Ascending aorta (tissue), 2 donors: ENCODE data around the gene STK11IP. TPM values are rescaled to one million over a fixed set of nuclear protein-coding genes. Genes with fewer than 3 reads are reported as not detected.
A peak's percentile ranks its signal among the peaks of the same experiment; 100 is the strongest.

Experiments used
- DNase-seq, 2 donors: peaks; one replicate each; pipeline ENCODE4 v3.0.0-alpha.2; 2019; ENCODE audit warnings: low spot score in 2 of 2
- H3K27ac ChIP-seq, 2 donors: fragments of 200-600 bp; sonication (generic); one replicate each; pipeline ENCODE4 v1.5.1; 2016 to 2017; ENCODE audit warnings: mild to moderate bottlenecking in 1 of 2
- H3K27me3 ChIP-seq: fragments of 200-600 bp; sonication (generic); one replicate; pipeline ENCODE4 v1.5.1; 2017
- H3K36me3 ChIP-seq, 2 donors: fragments of 200-600 bp; sonication (generic); one replicate each; pipeline ENCODE4 v1.5.1; 2016
- H3K4me1 ChIP-seq, 2 donors: fragments of 200-600 bp; sonication (generic); one replicate each; pipeline ENCODE4 v1.5.1; 2016 to 2017; ENCODE audit warnings: mild to moderate bottlenecking in 1 of 2
- H3K4me3 ChIP-seq, 2 donors: fragments of 200-600 bp; sonication (generic); one replicate each; pipeline ENCODE4 v1.5.1; 2016 to 2017; ENCODE audit warnings: mild to moderate bottlenecking in 1 of 2
- H3K9me3 ChIP-seq, 2 donors: fragments of 200-600 bp; sonication (generic); one replicate each; pipeline ENCODE4 v1.5.1; 2016
- intact Hi-C: fragments of 100-400 bp; cut with DNase I; formaldehyde crosslinking; loops from one replicate; pipeline ENCODE4 v1.15.1; 2023
- total RNA-seq: library from RNA; depleted of rRNA; stranded (reverse); fragments of >200 nt; gene quantifications from one replicate; pipeline ENCODE4 v1.1.0, GENCODE V29; 2016
- TF ChIP-seq, protein P1 (sequence below), 3 experiments: fragments of 200-600 bp in 2 of 3; fragments of 450-650 bp in 1 of 3; sonication (generic) in 2 of 3; IDR thresholded peaks; one replicate each; pipeline ENCODE4 v1.5.1; 2016 to 2019; ENCODE audit warnings: antibody characterized with exemption in 3 of 3, mild to moderate bottlenecking in 1 of 3, moderate library complexity in 1 of 3

STK11IP gene
- total RNA-seq, 1 donor from 2014 or later, result 138 TPM

DNA sequence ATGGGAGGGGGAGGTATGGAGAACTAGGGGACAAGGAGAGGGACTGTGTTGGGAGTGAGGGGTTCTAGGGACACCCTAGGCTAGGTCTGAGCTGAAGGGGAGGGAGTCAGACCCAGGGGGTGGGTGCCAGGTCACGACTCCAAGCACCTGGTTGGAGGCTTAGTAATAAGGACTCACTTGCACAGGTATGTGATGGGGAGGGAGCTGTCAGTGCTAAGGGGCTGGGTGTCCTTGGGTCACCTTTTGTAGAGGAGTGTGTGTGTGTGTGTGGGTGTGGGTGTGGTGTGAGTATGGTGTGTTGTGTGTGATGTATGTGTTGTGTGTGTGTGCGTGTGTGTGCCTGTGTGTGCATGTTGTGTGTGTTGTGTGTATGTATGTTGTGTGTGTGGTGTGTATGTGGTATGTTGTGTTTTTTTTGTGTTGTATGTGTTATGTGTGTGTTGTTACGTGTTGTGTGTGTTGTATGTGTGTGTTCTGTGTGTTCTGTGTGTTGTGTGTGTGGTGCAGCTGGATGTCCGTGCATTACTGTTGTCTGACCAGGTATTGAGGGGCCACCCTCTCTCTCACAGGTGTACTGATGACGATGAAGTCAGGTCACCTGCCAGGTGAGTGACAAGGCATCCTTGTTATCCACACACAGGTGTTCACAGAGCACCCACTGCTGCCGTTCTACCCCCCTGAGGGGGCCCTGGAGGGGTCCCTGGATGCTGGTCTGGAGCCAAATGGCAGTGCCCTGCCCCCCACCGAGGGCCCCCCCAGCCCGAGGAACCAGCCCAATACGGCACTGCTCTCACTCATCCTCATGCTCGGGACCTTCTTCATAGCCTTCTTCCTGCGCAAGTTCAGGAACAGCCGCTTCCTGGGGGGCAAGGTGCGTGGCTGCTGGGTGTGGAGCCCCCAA lies 39.5 kb downstream of the STK11IP start:
- Histone ChIP-seq H3K27me3 (no peaks in the 10 kb centered on the region), H3K36me3 (no peaks in the 10 kb centered on the region), H3K4me1 (peaks cover 0 to 3% of the 10 kb centered on the region in 2 donors), H3K4me3 (no peak overlapping the region), H3K9me3 (no peaks in the 10 kb centered on the region), H3K27ac (no peak overlapping the region)
- TF ChIP-seq, protein P1, sequence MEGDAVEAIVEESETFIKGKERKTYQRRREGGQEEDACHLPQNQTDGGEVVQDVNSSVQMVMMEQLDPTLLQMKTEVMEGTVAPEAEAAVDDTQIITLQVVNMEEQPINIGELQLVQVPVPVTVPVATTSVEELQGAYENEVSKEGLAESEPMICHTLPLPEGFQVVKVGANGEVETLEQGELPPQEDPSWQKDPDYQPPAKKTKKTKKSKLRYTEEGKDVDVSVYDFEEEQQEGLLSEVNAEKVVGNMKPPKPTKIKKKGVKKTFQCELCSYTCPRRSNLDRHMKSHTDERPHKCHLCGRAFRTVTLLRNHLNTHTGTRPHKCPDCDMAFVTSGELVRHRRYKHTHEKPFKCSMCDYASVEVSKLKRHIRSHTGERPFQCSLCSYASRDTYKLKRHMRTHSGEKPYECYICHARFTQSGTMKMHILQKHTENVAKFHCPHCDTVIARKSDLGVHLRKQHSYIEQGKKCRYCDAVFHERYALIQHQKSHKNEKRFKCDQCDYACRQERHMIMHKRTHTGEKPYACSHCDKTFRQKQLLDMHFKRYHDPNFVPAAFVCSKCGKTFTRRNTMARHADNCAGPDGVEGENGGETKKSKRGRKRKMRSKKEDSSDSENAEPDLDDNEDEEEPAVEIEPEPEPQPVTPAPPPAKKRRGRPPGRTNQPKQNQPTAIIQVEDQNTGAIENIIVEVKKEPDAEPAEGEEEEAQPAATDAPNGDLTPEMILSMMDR (IDR thresholded peaks at IDR 0.05), result no peak
- intact Hi-C loops, result no loop called here
- peak in 1 of 2 donors; percentile 18 for DNase-seq

DNA sequence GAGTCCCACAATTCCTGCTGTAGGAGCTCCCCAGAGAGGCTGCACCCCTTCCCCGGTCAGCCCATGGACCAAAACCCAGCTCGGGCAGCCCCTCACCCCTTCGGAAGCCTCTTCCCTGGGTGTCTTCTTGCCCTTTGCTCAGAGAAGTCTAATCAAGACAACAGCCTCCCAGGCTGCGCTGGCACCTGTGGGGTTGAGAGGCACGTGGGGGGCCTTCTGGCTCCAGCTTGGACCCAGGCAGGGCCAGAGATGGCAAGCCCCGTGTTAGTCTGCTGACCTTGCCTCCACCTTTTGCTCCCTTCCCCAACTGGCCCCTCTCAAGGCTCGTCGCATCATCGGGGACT lies 40.2 kb downstream of the STK11IP start:
- TF ChIP-seq, protein P1 (IDR thresholded peaks at IDR 0.05), result no peak
- no peaks in the 10 kb centered on the region for H3K9me3 ChIP-seq
- intact Hi-C loops, result no loop called here
- no peak for DNase-seq
- peaks cover 0 to 5% of the 10 kb centered on the region in 2 donors for H3K4me1 ChIP-seq
- H3K27me3 ChIP-seq, result no peaks in the 10 kb centered on the region
- H3K36me3 ChIP-seq, result no peaks in the 10 kb centered on the region
- H3K4me3 ChIP-seq, result no peak overlapping the region
- H3K27ac ChIP-seq, result no peak overlapping the region

DNA sequence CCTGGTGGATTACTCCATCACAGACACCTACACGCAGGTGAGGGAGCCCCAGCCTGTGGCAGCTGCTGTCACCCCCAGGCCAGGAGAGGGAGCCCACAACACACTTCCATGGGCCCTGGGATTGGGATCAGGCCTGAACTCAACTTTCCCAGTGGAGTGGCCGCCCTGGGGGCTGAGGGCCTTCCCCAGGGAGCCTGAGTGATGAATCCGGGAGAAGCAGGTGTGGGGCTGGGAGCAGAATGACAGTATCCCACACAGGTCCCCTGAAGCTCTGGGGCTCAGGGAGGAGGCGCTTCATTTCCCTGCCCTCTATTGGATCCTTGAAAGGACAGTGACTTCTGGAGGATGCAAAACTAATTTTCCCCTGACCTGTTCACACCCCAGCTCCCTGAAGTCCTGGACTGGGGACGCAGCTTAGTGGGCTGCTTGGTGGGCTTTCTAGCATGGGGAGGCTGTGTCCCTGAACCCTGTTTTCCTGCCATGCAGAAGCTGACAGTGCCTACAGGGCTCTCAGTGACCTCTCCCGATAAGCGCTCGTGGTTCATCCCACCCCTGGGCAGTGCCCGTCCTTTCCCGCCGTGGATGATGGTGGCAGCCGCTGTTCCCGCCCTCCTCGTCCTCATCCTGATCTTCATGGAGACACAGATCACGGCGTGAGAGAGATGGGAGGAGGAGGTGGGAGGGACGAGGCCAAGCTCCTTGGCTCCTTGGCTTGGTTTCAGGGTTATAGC lies 40.7 kb downstream of the STK11IP start:
- DNase-seq, result no peak
- Histone ChIP-seq H3K36me3 (no peaks in the 10 kb centered on the region), H3K27me3 (no peaks in the 10 kb centered on the region), H3K27ac (no peak overlapping the region), H3K4me3 (no peak overlapping the region), H3K4me1 (peaks cover 0 to 5% of the 10 kb centered on the region in 2 donors), H3K9me3 (no peaks in the 10 kb centered on the region)
- intact Hi-C loops, result no loop called here
- TF ChIP-seq, protein P1 (IDR thresholded peaks at IDR 0.05), result no peak

DNA sequence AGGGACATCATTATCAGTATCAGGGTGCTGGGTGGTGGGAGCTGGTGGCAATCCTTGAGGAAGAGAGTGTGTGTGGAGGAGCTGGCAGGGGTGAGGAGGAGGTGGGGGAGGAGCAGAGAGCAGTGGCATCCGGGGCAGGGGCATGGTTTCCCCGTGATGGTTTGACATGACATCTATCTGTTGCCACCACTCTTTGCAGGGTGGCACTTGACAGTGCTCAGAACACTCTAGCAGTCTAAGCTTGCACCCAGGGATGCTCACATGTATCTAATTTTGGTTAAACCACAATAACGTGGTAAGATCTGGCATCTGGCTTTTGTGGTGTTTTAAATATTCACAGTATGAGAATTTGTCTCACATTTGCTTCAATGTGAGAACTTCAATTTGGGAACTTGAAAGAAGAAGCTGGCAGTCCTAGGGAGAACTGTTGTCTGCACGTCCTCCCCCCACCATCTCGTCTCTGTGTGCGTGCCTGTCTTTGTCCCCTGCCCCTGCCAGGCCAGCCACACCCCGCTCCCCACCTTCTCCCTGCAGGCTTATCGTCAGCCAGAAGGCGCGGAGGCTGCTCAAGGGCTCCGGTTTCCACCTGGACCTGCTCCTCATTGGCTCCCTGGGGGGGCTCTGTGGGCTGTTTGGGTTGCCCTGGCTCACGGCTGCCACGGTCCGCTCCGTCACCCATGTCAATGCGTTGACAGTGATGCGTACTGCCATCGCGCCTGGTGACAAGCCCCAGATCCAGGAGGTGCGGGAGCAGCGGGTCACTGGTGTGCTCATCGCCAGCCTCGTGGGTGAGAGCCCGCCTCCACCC lies 41.5 kb downstream of the STK11IP start:
- TF ChIP-seq, protein P1 (IDR thresholded peaks at IDR 0.05), result no peak
- Histone ChIP-seq H3K4me3 (no peak overlapping the region), H3K27ac (no peak overlapping the region), H3K27me3 (no peaks in the 10 kb centered on the region), H3K9me3 (no peaks in the 10 kb centered on the region), H3K36me3 (no peaks in the 10 kb centered on the region), H3K4me1 (peaks cover 0 to 5% of the 10 kb centered on the region in 2 donors)
- DNase-seq, result peak in 1 of 2 donors; percentile 63
- intact Hi-C loops, result no loop called here

DNA sequence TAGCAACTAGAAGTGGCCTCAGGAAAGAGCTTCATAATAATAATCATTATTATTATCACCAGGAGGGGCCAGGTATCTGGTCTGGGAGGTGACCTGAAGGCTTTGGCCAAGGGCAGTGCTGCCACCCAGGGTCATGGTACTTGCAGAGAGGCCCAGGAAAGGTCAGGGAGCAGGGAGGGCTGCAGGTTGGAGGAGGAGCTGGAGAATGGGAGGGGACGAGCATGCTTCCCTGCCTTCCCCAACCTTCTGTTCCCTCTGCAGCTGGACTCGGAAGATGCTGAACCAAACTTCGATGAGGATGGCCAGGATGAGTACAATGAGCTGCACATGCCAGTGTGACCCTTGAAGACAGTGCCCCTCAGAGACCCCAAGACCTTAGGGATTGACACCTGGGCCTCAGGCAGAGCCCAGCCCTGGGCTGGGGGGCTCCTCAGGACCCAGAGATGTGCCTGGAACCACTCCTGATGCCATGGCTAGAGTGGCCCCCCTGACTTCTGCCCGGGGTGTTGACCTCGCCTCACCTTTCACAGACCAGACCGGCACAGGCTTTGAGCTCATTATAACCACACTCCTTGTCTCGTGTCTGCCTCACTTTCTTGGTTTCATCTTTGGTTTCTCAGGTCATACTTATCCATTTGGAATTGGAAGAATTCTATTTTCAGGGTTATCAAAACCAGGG lies 43.9 kb downstream of the STK11IP start:
- H3K9me3 ChIP-seq, result no peaks in the 10 kb centered on the region
- TF ChIP-seq, protein P1 (IDR thresholded peaks at IDR 0.05), result no peak
- no peaks in the 10 kb centered on the region for H3K36me3 ChIP-seq
- peaks cover 0 to 12% of the 10 kb centered on the region in 2 donors for H3K4me1 ChIP-seq
- H3K27ac ChIP-seq, result no peak overlapping the region
- intact Hi-C loops, result loop anchor here (1.0 to 5.0 kb wide), 5 partner anchors 43 to 436 kb away; partner anchors contain the start of gene CHPF
- H3K27me3 ChIP-seq, result no peaks in the 10 kb centered on the region
- no peak for DNase-seq
- H3K4me3 ChIP-seq, result no peak overlapping the region
